ENCODE measurements around the gene IDH1. TPM values are rescaled to one million over a fixed set of nuclear protein-coding genes. Genes with fewer than 3 reads are reported as not detected.
"Not testable (repeated sequence)": the region's sequence is repeated elsewhere in the genome, so short reads cannot be mapped to it uniquely, and the experiment has no call there.

IDH1 gene
- total RNA-seq, 2 donors from 2014 or later, result 228 to 238 TPM

DNA sequence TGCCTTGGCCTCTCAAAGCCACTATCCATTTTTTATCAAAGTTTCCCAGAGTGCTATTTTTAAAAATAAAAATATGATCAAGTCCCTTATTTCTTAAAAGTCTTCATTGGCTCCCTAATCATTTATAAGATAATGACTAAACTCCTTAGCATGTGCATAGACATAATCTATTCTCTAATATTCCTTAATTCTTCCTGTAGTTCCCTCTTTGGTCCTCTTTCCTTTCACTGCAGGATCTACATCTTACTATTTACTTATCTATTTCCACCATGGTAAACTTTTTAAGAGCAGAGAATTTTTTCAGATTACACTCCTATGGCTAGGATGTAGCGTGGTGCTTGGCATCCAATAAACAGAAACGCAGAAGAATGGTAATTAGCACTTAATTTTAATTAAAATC lies 19.0 kb downstream of the IDH1 start:
- DNase-seq (no peak), ATAC-seq (no peak)
- intact Hi-C loops (cut with DNase I, micrococcal nuclease), result no loop called here

DNA sequence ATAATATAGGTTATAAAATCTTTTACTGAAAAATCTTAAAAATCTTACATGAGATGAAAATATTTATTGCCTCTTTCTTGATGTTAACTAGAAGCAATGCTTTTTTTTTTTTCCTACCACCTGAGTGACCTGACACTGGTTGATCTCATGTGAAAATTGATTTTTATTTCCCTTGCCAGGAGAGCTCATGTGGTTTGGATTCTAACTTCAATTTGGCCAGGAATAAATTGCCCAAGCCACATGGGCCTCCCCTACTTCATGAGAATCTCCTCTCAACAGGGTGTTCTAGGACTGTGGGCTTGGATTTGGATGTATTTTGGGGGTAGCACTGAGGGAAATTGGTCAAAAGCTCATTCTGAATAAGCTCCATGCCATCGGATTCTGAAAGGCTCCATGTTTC lies 20.1 kb downstream of the IDH1 start:
- intact Hi-C loops (cut with DNase I, micrococcal nuclease), result no loop called here
- DNase-seq (no peak), ATAC-seq (no peak)

- ATAC-seq (no peak), DNase-seq (no peak)
- intact Hi-C loops (cut with DNase I, micrococcal nuclease), result no loop called here
These were observed 26.4 kb downstream of the IDH1 start for GRCh38 chr2:208228476-208228875.

- ATAC-seq, result no peak
- DNase-seq, result no peak
- intact Hi-C loops (cut with DNase I, micrococcal nuclease), result no loop called here
These were observed 27.2 kb downstream of the IDH1 start for GRCh38 chr2:208227581-208228232.

- ATAC-seq (no peak), DNase-seq (no peak)
- intact Hi-C loops (cut with DNase I, micrococcal nuclease), result no loop called here
These were observed 30.1 kb downstream of the IDH1 start for GRCh38 chr2:208224802-208225201.

DNA sequence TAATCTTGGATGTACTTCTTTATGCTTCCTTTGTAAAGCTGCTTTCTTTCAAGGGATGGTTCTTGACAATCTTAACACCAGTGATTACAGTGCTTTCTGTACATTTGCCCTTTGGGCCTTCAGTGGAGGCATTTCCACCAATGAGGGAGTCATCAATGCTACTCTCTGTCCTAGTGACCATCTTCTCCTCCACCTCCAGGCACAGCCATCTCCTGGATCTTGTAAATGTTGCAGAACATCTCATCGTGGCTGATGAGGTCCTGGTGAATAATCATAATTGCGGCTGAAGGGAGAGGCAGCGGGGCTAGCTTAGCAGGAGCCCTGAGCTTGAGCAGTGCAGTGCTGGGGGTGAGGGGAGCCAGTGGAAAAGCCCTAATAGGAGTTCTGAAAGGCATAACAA lies 32.5 kb downstream of the IDH1 start:
- DNase-seq (no peak), ATAC-seq (no peak)
- intact Hi-C loops (cut with DNase I, micrococcal nuclease), result no loop called here

GRCh38 chr2:208221873-208222272 lies 33.0 kb downstream of the IDH1 start:
- intact Hi-C loops (cut with DNase I, micrococcal nuclease); DNase-seq; ATAC-seq: not testable (repeated sequence)

DNA sequence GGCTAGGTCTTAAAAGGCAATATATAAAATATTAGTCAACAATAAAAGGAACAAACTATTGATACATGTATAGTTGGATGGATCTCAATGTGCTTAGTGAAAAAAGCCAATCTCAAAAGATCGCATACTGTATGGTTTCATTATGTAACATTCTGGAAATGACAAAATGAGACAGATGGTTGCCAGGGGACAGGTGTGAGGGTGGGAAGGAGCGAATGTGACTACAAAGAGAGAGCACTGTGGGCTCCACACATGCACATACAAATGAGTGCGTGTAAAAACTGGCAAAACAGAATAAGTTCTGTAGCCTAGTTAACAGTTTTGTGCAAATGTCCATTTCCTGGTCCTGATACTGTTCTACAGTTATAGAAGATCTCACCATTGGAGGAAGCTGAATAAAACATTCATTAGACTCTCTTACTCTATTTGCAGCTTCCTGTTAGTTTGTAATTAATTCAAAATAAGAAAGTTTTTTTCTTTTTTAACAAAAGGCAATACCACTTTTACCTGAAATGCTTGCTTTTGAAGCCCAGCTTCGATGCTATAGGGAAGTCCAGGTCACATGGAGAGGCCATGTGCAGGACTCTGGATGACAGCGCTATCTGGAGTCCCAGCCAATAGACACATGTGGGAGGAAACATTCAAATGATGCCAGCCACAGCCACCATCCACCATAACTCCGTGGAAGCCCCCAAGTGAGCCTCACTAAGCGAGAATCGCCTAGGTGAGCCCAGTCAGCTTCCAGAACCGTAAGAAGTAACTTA lies 44.0 kb downstream of the IDH1 start:
- ATAC-seq, result no peak
- no peak for DNase-seq
- intact Hi-C loops (cut with DNase I, micrococcal nuclease), result no loop called here

GRCh38 chr2:208208335-208209085 lies 46.4 kb downstream of the IDH1 start:
- intact Hi-C loops (cut with DNase I, micrococcal nuclease), result no loop called here

DNA sequence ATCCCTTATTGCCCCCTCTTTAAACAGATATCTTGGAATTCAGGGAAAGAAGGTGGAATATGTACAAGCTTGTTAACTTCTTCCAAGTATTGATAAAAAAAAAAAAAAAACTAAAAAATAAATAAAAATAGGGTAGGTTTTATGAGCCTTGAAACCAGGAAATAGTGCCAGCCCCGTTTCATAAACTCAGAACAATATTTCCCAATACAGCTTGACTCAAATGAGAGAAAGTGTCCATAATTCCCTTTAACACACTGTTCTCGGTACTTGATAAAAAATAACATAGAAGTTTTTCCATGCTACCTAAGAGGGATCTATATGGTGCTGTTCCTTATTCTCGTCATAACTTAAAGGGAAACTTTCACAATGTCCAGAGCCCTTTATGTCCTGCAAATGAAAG lies 47.1 kb downstream of the IDH1 start:
- intact Hi-C loops (cut with DNase I, micrococcal nuclease), result no loop called here
- ATAC-seq (no peak), DNase-seq (no peak)

More at GRCh38 chr2:208208335-208209085, 46.4 kb downstream of the IDH1 start:
- ATAC-seq (no peak), DNase-seq (no peak)

GRCh38 chr2:208204166-208204565 lies 50.7 kb downstream of the IDH1 start:
- DNase-seq (no peak), ATAC-seq (no peak)
- intact Hi-C loops (cut with DNase I, micrococcal nuclease), result no loop called here

- DNase-seq, result no peak
- intact Hi-C loops (cut with DNase I, micrococcal nuclease), result no loop called here
- ATAC-seq, result no peak
These were observed 59.3 kb downstream of the IDH1 start for GRCh38 chr2:208195531-208195930.

DNA sequence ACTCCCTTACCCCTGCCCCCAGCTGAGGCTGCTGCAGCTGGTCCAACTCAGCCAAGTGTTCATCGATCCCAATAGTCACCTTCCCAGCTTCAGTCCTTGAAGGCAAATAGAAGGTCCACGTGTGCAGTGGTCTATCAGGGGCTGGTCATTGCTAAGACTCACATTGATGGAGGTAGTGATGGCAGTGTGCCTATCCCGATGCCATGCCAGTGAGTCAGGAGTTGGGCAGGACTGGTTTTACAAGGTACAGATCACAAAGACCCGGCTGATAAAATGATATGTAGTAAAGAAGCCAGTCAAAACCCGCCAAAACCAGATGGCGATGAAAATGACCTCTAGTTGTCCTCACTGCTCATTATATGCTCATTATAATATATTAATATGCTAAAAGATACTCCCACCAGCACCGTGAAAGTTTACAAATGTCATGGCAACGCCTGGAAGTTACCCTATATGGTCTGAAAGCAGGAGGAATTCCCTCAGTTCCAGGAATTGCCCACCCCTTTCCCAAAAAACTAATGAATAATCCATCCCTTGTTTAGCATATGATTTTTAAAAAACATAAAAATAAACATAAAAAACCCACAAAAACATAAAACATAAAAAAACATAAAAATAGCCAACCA lies 62.1 kb downstream of the IDH1 start:
- no peak for ATAC-seq
- intact Hi-C loops (cut with DNase I, micrococcal nuclease), result no loop called here
- no peak for DNase-seq

DNA sequence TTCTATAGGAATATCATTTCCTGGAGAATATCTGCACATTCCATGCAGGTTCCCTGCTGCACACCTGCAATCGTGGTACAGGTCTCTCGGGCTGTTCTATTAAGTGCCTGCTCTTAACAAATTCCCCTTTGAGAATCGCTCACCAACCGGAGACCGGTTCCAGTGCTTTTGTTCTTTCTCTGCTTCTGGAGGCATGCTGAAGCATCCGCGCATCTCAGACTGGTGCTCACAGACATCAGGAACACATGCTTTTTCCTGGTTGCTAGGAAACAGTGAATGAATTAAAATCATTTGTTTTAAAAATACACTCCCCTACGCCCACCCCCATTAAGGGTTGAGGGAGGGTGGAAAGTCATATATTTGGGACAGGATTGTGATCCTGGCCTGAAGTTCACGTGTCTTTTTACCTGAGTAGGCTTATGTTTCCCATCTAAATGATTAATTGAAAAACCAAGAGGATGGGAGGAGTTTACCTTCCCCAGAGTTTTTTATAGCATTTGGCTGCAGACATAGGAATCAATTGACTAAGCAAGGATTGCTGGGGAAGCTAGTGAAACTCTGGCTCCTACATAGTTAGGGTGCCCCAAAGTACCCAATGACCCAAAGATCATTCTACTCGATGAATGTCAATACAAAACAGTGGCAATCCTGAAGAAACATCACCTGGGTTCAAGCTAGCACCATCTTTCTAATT lies 64.9 kb downstream of the IDH1 start, which contains the start of gene C2orf80:
Gene C2orf80, minus strand, starts transcription at position 221 of the 694 bp plus-strand sequence. CDS start 3,044 bp downstream, outside the sequence.
- ATAC-seq, result no peak
- intact Hi-C loops (cut with DNase I, micrococcal nuclease), result no loop called here
- no peak for DNase-seq

GRCh38 chr2:208189069-208189809 lies 65.6 kb downstream of the IDH1 start:
- intact Hi-C loops (cut with DNase I, micrococcal nuclease), result no loop called here
- no peak for ATAC-seq
- no peak for DNase-seq

DNA sequence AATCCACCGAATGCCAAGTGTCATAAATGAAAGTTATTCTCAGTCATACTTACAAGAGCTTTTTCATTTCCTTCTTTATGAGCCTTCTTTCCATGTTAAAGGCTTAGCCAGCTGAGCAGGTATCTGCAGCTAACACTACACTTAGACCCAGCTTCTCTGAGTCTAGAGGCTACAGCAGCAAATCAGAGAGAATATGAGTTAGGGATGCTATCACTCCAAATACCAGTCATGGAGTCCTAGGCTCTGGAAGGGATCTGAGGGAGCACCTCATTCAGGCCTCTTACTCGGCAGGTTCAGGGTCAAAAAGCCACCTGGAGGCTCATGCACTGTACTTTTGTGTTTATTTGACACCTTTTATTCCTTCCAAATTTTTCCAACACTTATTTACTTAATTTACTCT lies 68.0 kb downstream of the IDH1 start:
- ATAC-seq (no peak), DNase-seq (no peak)
- intact Hi-C loops (cut with DNase I, micrococcal nuclease), result no loop called here

DNA sequence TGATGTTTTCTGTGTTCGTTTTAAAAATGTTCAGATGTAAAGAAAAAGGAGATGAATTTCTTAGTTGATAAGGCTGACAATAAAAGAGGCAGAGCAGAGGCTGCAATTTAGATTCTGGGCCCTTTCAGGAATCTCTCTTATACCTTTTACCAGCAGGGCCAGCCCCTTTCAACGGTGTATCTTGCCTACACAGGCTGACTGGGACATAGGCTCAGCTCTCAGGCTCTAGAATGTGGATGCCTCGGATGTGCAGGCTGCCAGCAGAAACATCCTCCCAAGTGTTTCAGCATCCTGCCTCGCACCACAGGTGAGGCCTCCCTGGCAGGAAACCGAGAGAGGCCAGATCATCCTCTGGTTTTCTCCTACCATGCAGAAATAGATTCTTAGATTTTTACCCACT lies 68.4 kb downstream of the IDH1 start:
- DNase-seq, result no peak
- intact Hi-C loops (cut with DNase I, micrococcal nuclease), result no loop called here
- no peak for ATAC-seq
